ENCODE results near the gene SLC37A3.

SLC37A3 gene

GRCh38 chr7:140383954-140384713 lies 14.2 kb downstream of the SLC37A3 start:
- Histone ChIP-seq H3K4me3 (no peak overlapping the region), H4K20me1 (peaks cover 58% of the 10 kb centered on the region), H3K9me3 (no peaks in the 10 kb centered on the region), H3K4me1 (peaks cover 8% of the 10 kb centered on the region), H3K9ac (no peak overlapping the region), H3K4me2 (no peak overlapping the region), H3K27ac (no peak overlapping the region), H3K36me3 (peaks cover 54% of the 10 kb centered on the region), H3K27me3 (no peaks in the 10 kb centered on the region)
- TF ChIP-seq Cebpa-rat (IDR thresholded peaks at IDR 0.05), result no peak

- Histone ChIP-seq H3K9me3 (no peaks in the 10 kb centered on the region), H3K27ac (peak overlapping the region; percentile 41), H3K4me1 (peaks cover 26% of the 10 kb centered on the region), H3K4me2 (peak overlapping the region; percentile 67), H3K27me3 (no peaks in the 10 kb centered on the region), H3K36me3 (peaks cover 71% of the 10 kb centered on the region), H3K9ac (peak overlapping the region; percentile 51; the same call in 1 of the 2 replicates), H3K4me3 (no peak overlapping the region), H4K20me1 (no peaks in the 10 kb centered on the region)
- no peak for TF ChIP-seq Cebpa-rat (IDR thresholded peaks at IDR 0.05)
Observed at GRCh38 chr7:140375892-140376730, 22.2 kb downstream of the SLC37A3 start.

GRCh38 chr7:140375323-140375722 lies 23.0 kb downstream of the SLC37A3 start:
- peak overlapping the region; percentile 67 for H3K4me2 ChIP-seq
- H3K36me3 ChIP-seq, result peaks cover 68% of the 10 kb centered on the region
- H3K4me3 ChIP-seq, result no peak overlapping the region
- no peaks in the 10 kb centered on the region for H4K20me1 ChIP-seq
- H3K9ac ChIP-seq, result no peak overlapping the region
- no peak for TF ChIP-seq Cebpa-rat (IDR thresholded peaks at IDR 0.05)
- H3K4me1 ChIP-seq, result peaks cover 26% of the 10 kb centered on the region
- no peaks in the 10 kb centered on the region for H3K27me3 ChIP-seq
- H3K27ac ChIP-seq, result peak overlapping the region; percentile 41
- no peaks in the 10 kb centered on the region for H3K9me3 ChIP-seq

- H3K27me3 ChIP-seq, result no peaks in the 10 kb centered on the region
- H3K27ac ChIP-seq, result no peak overlapping the region
- peaks cover 67% of the 10 kb centered on the region for H3K36me3 ChIP-seq
- peaks cover 12% of the 10 kb centered on the region for H3K4me1 ChIP-seq
- 0 out of 2 replicates have a peak, but pooled peaks cover 5% of the 10 kb centered on the region for H4K20me1 ChIP-seq
- H3K4me3 ChIP-seq, result no peak overlapping the region
- no peak overlapping the region for H3K4me2 ChIP-seq
- TF ChIP-seq Cebpa-rat (IDR thresholded peaks at IDR 0.05), result no peak
- H3K9me3 ChIP-seq, result no peaks in the 10 kb centered on the region
- H3K9ac ChIP-seq, result no peak overlapping the region
Observed at GRCh38 chr7:140369294-140369693, 29.0 kb downstream of the SLC37A3 start.

- Histone ChIP-seq H3K27ac (no peak overlapping the region), H3K36me3 (peaks cover 66% of the 10 kb centered on the region), H3K4me2 (no peak overlapping the region), H3K4me3 (no peak overlapping the region), H3K27me3 (no peaks in the 10 kb centered on the region), H3K9ac (no peak overlapping the region), H3K4me1 (peaks cover 12% of the 10 kb centered on the region), H3K9me3 (peaks cover 5% of the 10 kb centered on the region; the same call in 1 of the 2 replicates), H4K20me1 (0 out of 2 replicates have a peak, but pooled peaks cover 5% of the 10 kb centered on the region)
- TF ChIP-seq Cebpa-rat (IDR thresholded peaks at IDR 0.05), result no peak
Observed at GRCh38 chr7:140367528-140367927, 30.8 kb downstream of the SLC37A3 start.

- TF ChIP-seq Cebpa-rat (IDR thresholded peaks at IDR 0.05), result no peak
- Histone ChIP-seq H3K4me2 (peak overlapping the region; percentile 11), H3K27ac (no peak overlapping the region)
Observed at GRCh38 chr7:140364819-140365218, 33.5 kb downstream of the SLC37A3 start.

GRCh38 chr7:140360697-140361229 lies 37.6 kb downstream of the SLC37A3 start:
- Histone ChIP-seq H3K9ac (no peak overlapping the region), H3K4me2 (peak overlapping the region; percentile 8; the same call in 1 of the 2 replicates), H3K27ac (no peak overlapping the region), H3K9me3 (peaks cover 5% of the 10 kb centered on the region; the same call in 1 of the 2 replicates), H3K4me3 (no peak overlapping the region), H4K20me1 (peaks cover 20% of the 10 kb centered on the region; the same call in 1 of the 2 replicates), H3K36me3 (peaks cover 44% of the 10 kb centered on the region), H3K27me3 (no peaks in the 10 kb centered on the region), H3K4me1 (peaks cover 37% of the 10 kb centered on the region)
- no peak for TF ChIP-seq Cebpa-rat (IDR thresholded peaks at IDR 0.05)

More at GRCh38 chr7:140364819-140365218, 33.5 kb downstream of the SLC37A3 start:
- Histone ChIP-seq H3K9me3 (peaks cover 5% of the 10 kb centered on the region; the same call in 1 of the 2 replicates), H3K36me3 (peaks cover 57% of the 10 kb centered on the region), H4K20me1 (0 out of 2 replicates have a peak, but pooled peaks cover 5% of the 10 kb centered on the region), H3K9ac (no peak overlapping the region), H3K4me3 (no peak overlapping the region), H3K27me3 (no peaks in the 10 kb centered on the region), H3K4me1 (peaks cover 17% of the 10 kb centered on the region)

- Histone ChIP-seq H4K20me1 (peaks cover 15% of the 10 kb centered on the region; the same call in 1 of the 2 replicates), H3K36me3 (peaks cover 48% of the 10 kb centered on the region), H3K4me3 (no peak overlapping the region), H3K9me3 (no peaks in the 10 kb centered on the region; the same call in 1 of the 2 replicates), H3K27ac (no peak overlapping the region), H3K9ac (no peak overlapping the region), H3K4me1 (peaks cover 25% of the 10 kb centered on the region), H3K4me2 (peak overlapping the region; percentile 60), H3K27me3 (no peaks in the 10 kb centered on the region)
- no peak for TF ChIP-seq Cebpa-rat (IDR thresholded peaks at IDR 0.05)
Observed at GRCh38 chr7:140358412-140359051, 39.8 kb downstream of the SLC37A3 start.

GRCh38 chr7:140358024-140358411 lies 40.3 kb downstream of the SLC37A3 start:
- H3K9ac ChIP-seq, result no peak overlapping the region
- H3K27me3 ChIP-seq, result no peaks in the 10 kb centered on the region
- peaks cover 25% of the 10 kb centered on the region for H3K4me1 ChIP-seq
- no peaks in the 10 kb centered on the region for H3K9me3 ChIP-seq
- no peak overlapping the region for H3K4me3 ChIP-seq
- H4K20me1 ChIP-seq, result peaks cover 15% of the 10 kb centered on the region; the same call in 1 of the 2 replicates
- TF ChIP-seq Cebpa-rat (IDR thresholded peaks at IDR 0.05), result no peak
- peak overlapping the region; percentile 60 for H3K4me2 ChIP-seq
- H3K27ac ChIP-seq, result no peak overlapping the region
- peaks cover 53% of the 10 kb centered on the region for H3K36me3 ChIP-seq
